ENCODE measurements around the gene COL4A1.

- no peak for TF ChIP-seq CTCF (IDR thresholded peaks at IDR 0.05; ENCODE audit: insufficient read depth, low read length)
- TF ChIP-seq REST (IDR thresholded peaks at IDR 0.05; ENCODE audit: insufficient replicate concordance, low read depth) = no peak
- no peak for TF ChIP-seq POLR2AphosphoS5 (IDR thresholded peaks at IDR 0.05; ENCODE audit: low read depth)
- TF ChIP-seq SPI1 (IDR thresholded peaks at IDR 0.05; ENCODE audit: borderline replicate concordance, low read depth) = no peak
These were observed 188.9 kb downstream of the COL4A1 start for GRCh38 chr13:110118106-110118505.
